SK-N-SH treated with all-trans-retinoic acid at 6 μM for 48 hours (cell line): ENCODE measurements around the gene UEVLD.

ENCODE experiments used
- ARNTL ChIP-seq: fragments of 450-650 bp; formaldehyde crosslinking; IDR thresholded peaks from 2 replicates; pipeline ENCODE4 v1.5.0; 2020; ENCODE audit warnings: low read depth, mild to moderate bottlenecking, moderate library complexity, borderline replicate concordance
- BACH2 ChIP-seq: fragments of 250-450 bp; sonication (Bioruptor Pico); IDR thresholded peaks from 2 replicates; pipeline ENCODE4 v1.9.0; 2021; ENCODE audit warnings: mild to moderate bottlenecking, borderline replicate concordance
- CREB5 ChIP-seq: fragments of 250-450 bp; sonication (Bioruptor Pico); IDR thresholded peaks from 2 replicates; pipeline ENCODE4 v1.5.1; 2020; ENCODE audit warnings: low read depth, mild to moderate bottlenecking, moderate library complexity
- OSR1 ChIP-seq: fragments of 250-450 bp; sonication (Bioruptor Pico); IDR thresholded peaks from 2 replicates; pipeline ENCODE4 v1.8.0; 2022; ENCODE audit warnings: moderate library complexity, mild to moderate bottlenecking, inconsistent platforms
- ZFP30 ChIP-seq: fragments of 450-650 bp; formaldehyde crosslinking; IDR thresholded peaks from 2 replicates; pipeline ENCODE4 v1.5.0; 2022; ENCODE audit warnings: mild to moderate bottlenecking, moderate library complexity

GRCh38 chr11:18490319-18490718, 98.2 kb downstream of the UEVLD start:
- TF ChIP-seq CREB5 (no peak), ARNTL (CRISPR knock-in tag) (no peak), BACH2 (no peak), ZFP30 (CRISPR knock-in tag) (no peak), OSR1 (no peak)
